GM23248 (cell line): Measurements from ENCODE around the gene PLBD1. TPM values are rescaled to one million over a fixed set of nuclear protein-coding genes. Genes with fewer than 3 reads are reported as not detected.

Experiments
- DNase-seq: peaks from one replicate; pipeline ENCODE4 v3.0.0-alpha.2; 2015
- H2AFZ ChIP-seq: fragments of 200-600 bp; sonication (generic); 2 replicates; pipeline ENCODE4 v1.6.1; 2016; ENCODE audit warnings: antibody characterized with exemption
- H3F3A ChIP-seq: fragments of 200-600 bp; sonication (generic); 2 replicates; pipeline ENCODE4 v1.6.1; 2016; ENCODE audit warnings: mild to moderate bottlenecking, antibody characterized with exemption, mixed run types; ENCODE audit not compliant: insufficient read depth
- H3K27ac ChIP-seq: fragments of 200-600 bp; sonication (generic); 2 replicates; pipeline ENCODE4 v1.5.1; 2016; ENCODE audit warnings: mild to moderate bottlenecking
- H3K27me3 ChIP-seq: fragments of 200-600 bp; sonication (generic); replicated peaks from 2 replicates; pipeline ENCODE4 v1.6.1; 2016; ENCODE audit warnings: mild to moderate bottlenecking; ENCODE audit not compliant: insufficient read depth
- H3K36me3 ChIP-seq: fragments of 200-600 bp; sonication (generic); 2 replicates; pipeline ENCODE4 v1.6.1; 2016; ENCODE audit warnings: low read depth, mild to moderate bottlenecking
- H3K4me1 ChIP-seq: fragments of 200-600 bp; sonication (generic); 2 replicates; pipeline ENCODE4 v1.6.1; 2016; ENCODE audit warnings: mild to moderate bottlenecking; ENCODE audit not compliant: insufficient read depth
- H3K4me2 ChIP-seq: fragments of 200-600 bp; sonication (generic); one replicate; pipeline ENCODE4 v1.6.1; 2016; ENCODE audit warnings: mild to moderate bottlenecking; ENCODE audit not compliant: unreplicated experiment
- H3K4me3 ChIP-seq: fragments of 200-600 bp; sonication (generic); 2 replicates; pipeline ENCODE4 v1.5.1; 2016; ENCODE audit warnings: mild to moderate bottlenecking
- H3K79me2 ChIP-seq: fragments of 200-600 bp; sonication (generic); 2 replicates; pipeline ENCODE4 v1.6.1; 2016; ENCODE audit warnings: mild to moderate bottlenecking; ENCODE audit not compliant: insufficient read depth
- H3K9ac ChIP-seq: fragments of 200-600 bp; sonication (generic); 2 replicates; pipeline ENCODE4 v1.6.1; 2016; ENCODE audit warnings: mild to moderate bottlenecking
- H3K9me2 ChIP-seq: fragments of 200-600 bp; sonication (generic); 2 replicates; pipeline ENCODE4 v1.6.1; 2016; ENCODE audit warnings: mixed run types, mild to moderate bottlenecking, moderate library complexity; ENCODE audit not compliant: insufficient read depth
- H3K9me3 ChIP-seq: fragments of 200-600 bp; sonication (generic); one replicate; pipeline ENCODE4 v1.6.1; 2017; ENCODE audit warnings: low read depth
- H4K20me1 ChIP-seq: fragments of 200-600 bp; sonication (generic); 2 replicates; pipeline ENCODE4 v1.6.0; 2016; ENCODE audit not compliant: insufficient read depth
- EZH2 ChIP-seq: fragments of 200-600 bp; sonication (generic); IDR thresholded peaks from 2 replicates; pipeline ENCODE4 v1.6.1; 2018; ENCODE audit warnings: antibody characterized with exemption, mild to moderate bottlenecking; ENCODE audit not compliant: insufficient read depth, poor library complexity, severe bottlenecking
- EZH2phosphoT487 ChIP-seq: fragments of 200-600 bp; sonication (generic); IDR thresholded peaks from 2 replicates; pipeline ENCODE4 v1.6.1; 2018; ENCODE audit warnings: antibody characterized with exemption, moderate library complexity, mild to moderate bottlenecking, low read depth; ENCODE audit not compliant: insufficient read depth
- WGBS, 2 experiments: methylation state at CpG; one replicate each; pipeline ENCODE4 v1.1.6; 2015 to 2017; ENCODE audit warnings: low lambda C conversion rate in 2 of 2, low coverage in 1 of 2; ENCODE audit errors: missing lambda C conversion rate in 2 of 2; 5-methylcytosine and 5-hydroxymethylcytosine counted together
- in situ Hi-C: fragments of 300-500 bp; cut with MboI; formaldehyde crosslinking; loops from 2 replicates; pipeline ENCODE4 v1.15.0; 2020
- polyA plus RNA-seq: library from polyadenylated mRNA; unstranded; fragments of >200 nt; fragmentation: Nextera tagmentation; extraction: Ambion mirVana; gene quantifications from 2 replicates; pipeline ENCODE4 v1.2.1, GENCODE V29; 2016
- total RNA-seq: library from RNA; depleted of rRNA; stranded (reverse); fragments of >200 nt; shearing (Covaris generic); gene quantifications from 2 replicates; pipeline ENCODE4 v1.2.3, GENCODE V29; 2014

The PLBD1 gene
- total and polyA plus RNA-seq, 2 experiments from 2014 or later = 0.13 to 0.65 TPM

GRCh38 chr12:14514154-14514842 lies 53.4 kb downstream of the PLBD1 start:
- H3K9ac ChIP-seq = no peak overlapping the region
- no peak overlapping the region for H2AFZ ChIP-seq
- no peaks in the 10 kb centered on the region for H3K36me3 ChIP-seq
- no peaks in the 10 kb centered on the region for H3K79me2 ChIP-seq
- no peak overlapping the region for H3K4me3 ChIP-seq
- TF ChIP-seq EZH2phosphoT487 (no peak), EZH2 (no peak)
- in situ Hi-C loops = no loop called here
- no peaks in the 10 kb centered on the region for H3F3A ChIP-seq
- 66 to 67% methylated on average over 4 of the region's 4 CpGs for WGBS, 2 experiments
- no peak overlapping the region for H3K27ac ChIP-seq
- no peaks in the 10 kb centered on the region for H3K9me3 ChIP-seq
- no peaks in the 10 kb centered on the region for H3K9me2 ChIP-seq
- H4K20me1 ChIP-seq = no peaks in the 10 kb centered on the region
- peak; percentile 2 for DNase-seq
- H3K27me3 ChIP-seq = no peaks in the 10 kb centered on the region
- no peaks in the 10 kb centered on the region for H3K4me1 ChIP-seq
- no peak overlapping the region for H3K4me2 ChIP-seq

GRCh38 chr12:14510574-14510973 lies 57.1 kb downstream of the PLBD1 start:
- Histone ChIP-seq H3K4me2 (no peak overlapping the region), H3F3A (no peaks in the 10 kb centered on the region), H3K9me2 (no peaks in the 10 kb centered on the region), H3K4me1 (no peaks in the 10 kb centered on the region), H3K36me3 (no peaks in the 10 kb centered on the region), H3K27me3 (no peaks in the 10 kb centered on the region), H3K79me2 (no peaks in the 10 kb centered on the region), H3K4me3 (no peak overlapping the region), H3K9ac (no peak overlapping the region), H4K20me1 (no peaks in the 10 kb centered on the region), H2AFZ (no peak overlapping the region), H3K9me3 (no peaks in the 10 kb centered on the region), H3K27ac (no peak overlapping the region)
- DNase-seq = no peak
- 4 to 12% methylated on average over 3 of the region's 3 CpGs for WGBS, 2 experiments
- in situ Hi-C loops = no loop called here
- no peak for TF ChIP-seq EZH2
- TF ChIP-seq EZH2phosphoT487 = no peak

- WGBS, 2 experiments = 85 to 87% methylated on average over 6 of the region's 6 CpGs
- Histone ChIP-seq H3K4me2 (no peak overlapping the region), H3K79me2 (no peaks in the 10 kb centered on the region), H2AFZ (no peak overlapping the region), H3K9me2 (no peaks in the 10 kb centered on the region), H3K36me3 (peaks cover 19% of the 10 kb centered on the region), H3K9ac (no peak overlapping the region), H3K9me3 (no peaks in the 10 kb centered on the region), H3F3A (no peaks in the 10 kb centered on the region), H3K4me1 (no peaks in the 10 kb centered on the region), H3K27ac (no peak overlapping the region), H4K20me1 (no peaks in the 10 kb centered on the region), H3K27me3 (no peaks in the 10 kb centered on the region), H3K4me3 (no peak overlapping the region)
- TF ChIP-seq EZH2 (no peak), EZH2phosphoT487 (no peak)
- in situ Hi-C loops = no loop called here
- DNase-seq = no peak
These were observed 61.8 kb downstream of the PLBD1 start for GRCh38 chr12:14505626-14506596.

GRCh38 chr12:14495326-14495725 lies 72.4 kb downstream of the PLBD1 start:
- no peak for TF ChIP-seq EZH2
- no peak for TF ChIP-seq EZH2phosphoT487
- Histone ChIP-seq H3K36me3 (peaks cover 45% of the 10 kb centered on the region), H3K4me3 (no peak overlapping the region)

More at GRCh38 chr12:14495326-14495725, 72.4 kb downstream of the PLBD1 start:
- WGBS, 2 experiments = 95 to 100% methylated on average over 2 of the region's 2 CpGs
- in situ Hi-C loops = no loop called here
- Histone ChIP-seq H3K4me1 (no peaks in the 10 kb centered on the region), H3K4me2 (no peak overlapping the region), H4K20me1 (no peaks in the 10 kb centered on the region), H3K79me2 (no peaks in the 10 kb centered on the region), H2AFZ (no peak overlapping the region), H3K9me3 (no peaks in the 10 kb centered on the region), H3K27ac (no peak overlapping the region), H3K9me2 (no peaks in the 10 kb centered on the region), H3K27me3 (no peaks in the 10 kb centered on the region), H3F3A (no peaks in the 10 kb centered on the region), H3K9ac (no peak overlapping the region)
- DNase-seq = no peak
